GM23248 (cell line): ENCODE data around the gene RASAL3. TPM values are rescaled to one million over a fixed set of nuclear protein-coding genes. Genes with fewer than 3 reads are reported as not detected.

Experiments
- DNase-seq: peaks from one replicate; pipeline ENCODE4 v3.0.0-alpha.2; 2015
- H2AFZ ChIP-seq: fragments of 200-600 bp; sonication (generic); 2 replicates; pipeline ENCODE4 v1.6.1; 2016; ENCODE audit warnings: antibody characterized with exemption
- H3F3A ChIP-seq: fragments of 200-600 bp; sonication (generic); 2 replicates; pipeline ENCODE4 v1.6.1; 2016; ENCODE audit warnings: mild to moderate bottlenecking, antibody characterized with exemption, mixed run types; ENCODE audit not compliant: insufficient read depth
- H3K27ac ChIP-seq: fragments of 200-600 bp; sonication (generic); 2 replicates; pipeline ENCODE4 v1.5.1; 2016; ENCODE audit warnings: mild to moderate bottlenecking
- H3K27me3 ChIP-seq: fragments of 200-600 bp; sonication (generic); replicated peaks from 2 replicates; pipeline ENCODE4 v1.6.1; 2016; ENCODE audit warnings: mild to moderate bottlenecking; ENCODE audit not compliant: insufficient read depth
- H3K36me3 ChIP-seq: fragments of 200-600 bp; sonication (generic); 2 replicates; pipeline ENCODE4 v1.6.1; 2016; ENCODE audit warnings: low read depth, mild to moderate bottlenecking
- H3K4me1 ChIP-seq: fragments of 200-600 bp; sonication (generic); 2 replicates; pipeline ENCODE4 v1.6.1; 2016; ENCODE audit warnings: mild to moderate bottlenecking; ENCODE audit not compliant: insufficient read depth
- H3K4me2 ChIP-seq: fragments of 200-600 bp; sonication (generic); one replicate; pipeline ENCODE4 v1.6.1; 2016; ENCODE audit warnings: mild to moderate bottlenecking; ENCODE audit not compliant: unreplicated experiment
- H3K4me3 ChIP-seq: fragments of 200-600 bp; sonication (generic); 2 replicates; pipeline ENCODE4 v1.5.1; 2016; ENCODE audit warnings: mild to moderate bottlenecking
- H3K79me2 ChIP-seq: fragments of 200-600 bp; sonication (generic); 2 replicates; pipeline ENCODE4 v1.6.1; 2016; ENCODE audit warnings: mild to moderate bottlenecking; ENCODE audit not compliant: insufficient read depth
- H3K9ac ChIP-seq: fragments of 200-600 bp; sonication (generic); 2 replicates; pipeline ENCODE4 v1.6.1; 2016; ENCODE audit warnings: mild to moderate bottlenecking
- H3K9me2 ChIP-seq: fragments of 200-600 bp; sonication (generic); 2 replicates; pipeline ENCODE4 v1.6.1; 2016; ENCODE audit warnings: mixed run types, mild to moderate bottlenecking, moderate library complexity; ENCODE audit not compliant: insufficient read depth
- H3K9me3 ChIP-seq: fragments of 200-600 bp; sonication (generic); one replicate; pipeline ENCODE4 v1.6.1; 2017; ENCODE audit warnings: low read depth
- H4K20me1 ChIP-seq: fragments of 200-600 bp; sonication (generic); 2 replicates; pipeline ENCODE4 v1.6.0; 2016; ENCODE audit not compliant: insufficient read depth
- EZH2 ChIP-seq: fragments of 200-600 bp; sonication (generic); IDR thresholded peaks from 2 replicates; pipeline ENCODE4 v1.6.1; 2018; ENCODE audit warnings: antibody characterized with exemption, mild to moderate bottlenecking; ENCODE audit not compliant: insufficient read depth, poor library complexity, severe bottlenecking
- EZH2phosphoT487 ChIP-seq: fragments of 200-600 bp; sonication (generic); IDR thresholded peaks from 2 replicates; pipeline ENCODE4 v1.6.1; 2018; ENCODE audit warnings: antibody characterized with exemption, moderate library complexity, mild to moderate bottlenecking, low read depth; ENCODE audit not compliant: insufficient read depth
- WGBS, 2 experiments: methylation state at CpG; one replicate each; pipeline ENCODE4 v1.1.6; 2015 to 2017; ENCODE audit warnings: low lambda C conversion rate in 2 of 2, low coverage in 1 of 2; ENCODE audit errors: missing lambda C conversion rate in 2 of 2; 5-methylcytosine and 5-hydroxymethylcytosine counted together
- in situ Hi-C: fragments of 300-500 bp; cut with MboI; formaldehyde crosslinking; loops from 2 replicates; pipeline ENCODE4 v1.15.0; 2020
- polyA plus RNA-seq: library from polyadenylated mRNA; unstranded; fragments of >200 nt; fragmentation: Nextera tagmentation; extraction: Ambion mirVana; gene quantifications from 2 replicates; pipeline ENCODE4 v1.2.1, GENCODE V29; 2016
- total RNA-seq: library from RNA; depleted of rRNA; stranded (reverse); fragments of >200 nt; shearing (Covaris generic); gene quantifications from 2 replicates; pipeline ENCODE4 v1.2.3, GENCODE V29; 2014

Gene RASAL3
- total and polyA plus RNA-seq, 2 experiments from 2014 or later = not detected

GRCh38 chr19:15498910-15499309 lies 34.6 kb upstream of the RASAL3 start:
- Histone ChIP-seq H3K9me2 (no peaks in the 10 kb centered on the region), H3K4me3 (no peak overlapping the region), H3K27ac (no peak overlapping the region), H3K4me2 (no peak overlapping the region), H2AFZ (no peak overlapping the region), H3F3A (no peaks in the 10 kb centered on the region), H3K79me2 (no peaks in the 10 kb centered on the region), H3K4me1 (no peaks in the 10 kb centered on the region), H4K20me1 (no peaks in the 10 kb centered on the region), H3K9ac (no peak overlapping the region), H3K27me3 (no peaks in the 10 kb centered on the region; the same call in none of the 2 replicates), H3K9me3 (no peaks in the 10 kb centered on the region), H3K36me3 (no peaks in the 10 kb centered on the region)
- in situ Hi-C loops = no loop called here
- WGBS, 2 experiments = 39 to 44% methylated on average over 4 to 6 of the region's 6 CpGs
- no peak for TF ChIP-seq EZH2phosphoT487
- TF ChIP-seq EZH2 = no peak
- DNase-seq = no peak

- H3K36me3 ChIP-seq = no peaks in the 10 kb centered on the region
- in situ Hi-C loops = no loop called here
- 52% methylated on average over 10 of the region's 10 CpGs for WGBS, 2 experiments
Observed at GRCh38 chr19:15498156-15498858, 34.0 kb upstream of the RASAL3 start.

GRCh38 chr19:15495151-15495550 lies 30.8 kb upstream of the RASAL3 start:
- no peaks in the 10 kb centered on the region for H3K4me1 ChIP-seq
- WGBS, 2 experiments = 68 to 90% methylated on average over 1 of the region's 1 CpG
- no peaks in the 10 kb centered on the region; the same call in 1 of the 2 replicates for H3K27me3 ChIP-seq
- no peaks in the 10 kb centered on the region for H3K9me3 ChIP-seq
- H3K36me3 ChIP-seq = no peaks in the 10 kb centered on the region
- H3K9me2 ChIP-seq = no peaks in the 10 kb centered on the region
- H2AFZ ChIP-seq = no peak overlapping the region
- H3K4me3 ChIP-seq = no peak overlapping the region
- no peak overlapping the region for H3K9ac ChIP-seq
- in situ Hi-C loops = no loop called here
- H3K27ac ChIP-seq = no peak overlapping the region
- no peak overlapping the region for H3K4me2 ChIP-seq
- no peaks in the 10 kb centered on the region for H4K20me1 ChIP-seq
- TF ChIP-seq EZH2phosphoT487 (no peak), EZH2 (no peak)
- no peaks in the 10 kb centered on the region for H3K79me2 ChIP-seq
- H3F3A ChIP-seq = no peaks in the 10 kb centered on the region
- no peak for DNase-seq

More at GRCh38 chr19:15498156-15498858, 34.0 kb upstream of the RASAL3 start:
- Histone ChIP-seq H3K9me3 (no peaks in the 10 kb centered on the region), H3K9me2 (no peaks in the 10 kb centered on the region), H3K4me1 (no peaks in the 10 kb centered on the region), H3K4me3 (no peak overlapping the region), H2AFZ (no peak overlapping the region), H4K20me1 (no peaks in the 10 kb centered on the region), H3K27me3 (no peaks in the 10 kb centered on the region; the same call in none of the 2 replicates), H3K79me2 (no peaks in the 10 kb centered on the region), H3K4me2 (no peak overlapping the region), H3K27ac (no peak overlapping the region), H3F3A (no peaks in the 10 kb centered on the region), H3K9ac (no peak overlapping the region)
- DNase-seq = no peak
- TF ChIP-seq EZH2 = no peak
- TF ChIP-seq EZH2phosphoT487 = no peak

- H3K4me1 ChIP-seq = no peaks in the 10 kb centered on the region
- DNase-seq = peak; percentile 16
- no peak overlapping the region for H3K27ac ChIP-seq
- H3K4me2 ChIP-seq = no peak overlapping the region
- no peaks in the 10 kb centered on the region for H4K20me1 ChIP-seq
- no peaks in the 10 kb centered on the region for H3K9me2 ChIP-seq
- no peak overlapping the region for H3K4me3 ChIP-seq
- no peaks in the 10 kb centered on the region for H3K9me3 ChIP-seq
- no peak overlapping the region for H2AFZ ChIP-seq
- H3F3A ChIP-seq = no peaks in the 10 kb centered on the region
- H3K79me2 ChIP-seq = no peaks in the 10 kb centered on the region
- WGBS, 2 experiments = 57 to 66% methylated on average over 13 of the region's 13 CpGs
- H3K27me3 ChIP-seq = no peaks in the 10 kb centered on the region
- H3K9ac ChIP-seq = no peak overlapping the region
- in situ Hi-C loops = no loop called here
- TF ChIP-seq EZH2phosphoT487 = no peak
- H3K36me3 ChIP-seq = no peaks in the 10 kb centered on the region
Observed at GRCh38 chr19:15488489-15489226, 24.3 kb upstream of the RASAL3 start.
